Immature natural killer cell (primary cell): ENCODE data around the gene UGT3A1. TPM values are rescaled to one million over a fixed set of nuclear protein-coding genes. Genes with fewer than 3 reads are reported as not detected.
"Not testable (repeated sequence)": the region's sequence is repeated elsewhere in the genome, so short reads cannot be mapped to it uniquely, and the experiment has no call there.

Experiments used
- DNase-seq, 3 donors: peaks; one replicate each; pipeline ENCODE4 v3.0.0; 2022; ENCODE audit warnings: mixed read lengths in 1 of 3
- H3K27ac Mint-ChIP-seq, 6 donors: one replicate each; pipeline ENCODE4 v1.8.0; 2020; ENCODE audit warnings: mixed read lengths in 6 of 6, mild to moderate bottlenecking in 5 of 6, inconsistent platforms in 4 of 6, moderate library complexity in 3 of 6
- H3K27me3 Mint-ChIP-seq, 3 donors: one replicate each; pipeline ENCODE4 v1.8.0; 2020 to 2021; ENCODE audit warnings: low read depth in 3 of 3, mild to moderate bottlenecking in 3 of 3, mixed read lengths in 3 of 3, moderate library complexity in 3 of 3, inconsistent platforms in 1 of 3
- H3K36me3 Mint-ChIP-seq, 3 donors: one replicate each; pipeline ENCODE4 v1.8.0; 2020; ENCODE audit warnings: mixed read lengths in 3 of 3, inconsistent platforms in 2 of 3, mild to moderate bottlenecking in 2 of 3
- H3K4me1 Mint-ChIP-seq, 2 donors: one replicate each; pipeline ENCODE4 v1.8.0; 2020; ENCODE audit warnings: inconsistent platforms in 2 of 2, mild to moderate bottlenecking in 2 of 2, mixed read lengths in 2 of 2, moderate library complexity in 1 of 2
- H3K4me3 Mint-ChIP-seq, 5 donors: one replicate each; pipeline ENCODE4 v1.8.0; 2020; ENCODE audit warnings: mild to moderate bottlenecking in 5 of 5, mixed read lengths in 5 of 5, inconsistent platforms in 3 of 5, moderate library complexity in 3 of 5
- H3K9me3 Mint-ChIP-seq, 6 donors: one replicate each; pipeline ENCODE4 v1.8.0; 2020; ENCODE audit warnings: mild to moderate bottlenecking in 6 of 6, mixed read lengths in 6 of 6, inconsistent platforms in 4 of 6, moderate library complexity in 3 of 6
- polyA plus RNA-seq, 3 donors: library from polyadenylated mRNA; unstranded; fragments of 300-500 nt; fragmentation: Illumina TruSeq; gene quantifications; one replicate each; pipeline ENCODE4 v1.2.3, GENCODE V29; 2021

The UGT3A1 gene, protein sequence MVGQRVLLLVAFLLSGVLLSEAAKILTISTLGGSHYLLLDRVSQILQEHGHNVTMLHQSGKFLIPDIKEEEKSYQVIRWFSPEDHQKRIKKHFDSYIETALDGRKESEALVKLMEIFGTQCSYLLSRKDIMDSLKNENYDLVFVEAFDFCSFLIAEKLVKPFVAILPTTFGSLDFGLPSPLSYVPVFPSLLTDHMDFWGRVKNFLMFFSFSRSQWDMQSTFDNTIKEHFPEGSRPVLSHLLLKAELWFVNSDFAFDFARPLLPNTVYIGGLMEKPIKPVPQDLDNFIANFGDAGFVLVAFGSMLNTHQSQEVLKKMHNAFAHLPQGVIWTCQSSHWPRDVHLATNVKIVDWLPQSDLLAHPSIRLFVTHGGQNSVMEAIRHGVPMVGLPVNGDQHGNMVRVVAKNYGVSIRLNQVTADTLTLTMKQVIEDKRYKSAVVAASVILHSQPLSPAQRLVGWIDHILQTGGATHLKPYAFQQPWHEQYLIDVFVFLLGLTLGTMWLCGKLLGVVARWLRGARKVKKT
- not detected for polyA plus RNA-seq

DNA sequence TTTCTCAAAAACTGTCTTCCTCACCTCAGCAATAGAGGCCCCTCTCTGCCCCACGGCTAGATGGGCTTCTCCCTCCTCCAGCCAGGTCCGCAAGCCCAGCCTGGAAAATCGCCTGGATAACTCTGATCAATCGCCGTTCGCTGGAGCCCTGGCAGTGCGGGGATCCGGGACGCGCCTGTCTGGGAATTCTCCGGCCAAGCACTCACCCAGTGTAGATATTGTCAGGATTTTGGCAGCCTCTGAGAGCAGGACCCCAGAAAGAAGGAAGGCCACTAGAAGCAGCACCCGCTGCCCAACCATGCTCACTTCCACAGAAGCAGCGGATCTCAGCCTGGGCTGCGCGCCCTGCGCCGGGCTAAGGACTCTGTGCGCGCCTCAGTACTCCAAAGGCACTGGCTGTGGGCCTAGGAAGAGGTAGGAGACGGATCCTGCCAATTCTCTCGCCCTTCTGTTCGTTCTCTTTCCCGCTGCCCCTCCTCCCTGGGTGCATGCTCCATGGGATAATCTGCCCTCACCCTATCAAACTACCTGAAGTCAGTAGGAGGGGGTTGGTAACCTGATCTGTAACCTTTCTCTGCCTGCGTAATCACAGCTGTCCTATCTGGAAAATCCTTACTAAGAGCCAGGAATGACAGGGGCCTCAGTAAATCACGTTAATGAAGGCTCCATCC lies at the start of gene UGT3A1:
Gene UGT3A1 (minus strand): TSS at position 450 of the 671 bp plus-strand sequence. CDS start 150 bp downstream, at position 300.
- no peaks in the 10 kb centered on the region for H3K4me1 Mint-ChIP-seq
- DNase-seq = no peak
- H3K9me3 Mint-ChIP-seq = no peaks in the 10 kb centered on the region
- no peak within 1 kb of the TSS for H3K4me3 Mint-ChIP-seq
- H3K36me3 Mint-ChIP-seq = no peaks in the 10 kb centered on the region
- no peak within 1 kb of the TSS for H3K27ac Mint-ChIP-seq
- H3K27me3 Mint-ChIP-seq = peaks cover 2 to 9% (median 6%) of the 10 kb centered on the region in 3 donors

DNA sequence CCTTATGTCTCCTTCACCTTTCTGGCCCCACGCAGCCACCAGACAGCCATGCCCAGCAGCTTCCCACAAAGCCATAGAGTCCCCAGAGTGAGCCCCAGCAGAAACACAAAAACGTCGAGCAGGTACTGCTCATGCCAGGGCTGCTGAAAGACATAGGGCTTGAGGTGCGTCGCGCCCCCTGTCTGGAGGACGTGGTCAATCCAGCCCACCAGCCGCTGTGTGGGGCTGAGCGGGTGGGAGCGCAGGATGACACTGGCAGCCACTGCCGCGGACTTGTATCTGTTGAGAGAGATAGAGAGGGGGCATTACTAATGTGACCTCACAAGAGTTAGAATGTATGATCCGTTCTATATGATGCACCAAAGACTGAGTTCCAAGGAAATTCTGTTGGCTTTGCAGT lies 44.5 kb upstream of the UGT3A1 start:
- H3K4me1 Mint-ChIP-seq = no peaks in the 10 kb centered on the region
- peaks cover 0 to 5% (median 1%) of the 10 kb centered on the region in 3 donors for H3K27me3 Mint-ChIP-seq
- H3K9me3 Mint-ChIP-seq = peaks cover 0 to 7% (median 0%) of the 10 kb centered on the region in 6 donors
- no peak overlapping the region for H3K27ac Mint-ChIP-seq
- no peak overlapping the region for H3K4me3 Mint-ChIP-seq
- DNase-seq = no peak
- no peaks in the 10 kb centered on the region for H3K36me3 Mint-ChIP-seq

DNA sequence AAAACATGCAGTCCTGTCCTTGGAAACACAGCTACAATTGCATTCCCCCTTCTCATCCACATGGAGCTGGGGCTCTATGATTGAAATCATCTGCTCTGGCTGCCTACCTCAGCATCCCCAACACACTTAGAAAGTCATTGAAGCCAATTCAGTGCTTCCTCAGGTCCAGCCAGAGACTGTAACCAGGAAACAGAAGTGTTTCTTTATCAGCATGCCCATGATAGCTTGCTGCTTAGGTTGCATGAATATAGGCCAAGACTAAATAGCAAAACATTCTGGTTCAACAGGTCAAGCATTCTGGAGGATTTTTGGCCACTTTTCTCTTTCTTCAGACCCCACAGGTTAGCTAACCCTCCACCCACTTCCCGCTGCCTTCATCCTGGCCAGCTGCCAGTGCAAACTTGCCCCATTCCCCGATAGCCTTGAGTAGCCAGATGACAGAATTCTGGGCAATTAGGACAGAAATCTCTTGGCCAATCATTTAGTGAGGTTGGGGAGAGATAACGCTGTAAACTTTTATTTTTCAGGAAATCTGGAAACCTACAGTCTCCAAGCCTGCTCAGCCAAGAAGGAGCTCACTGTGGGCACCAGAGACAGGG lies 43.4 kb upstream of the UGT3A1 start:
- not testable (repeated sequence) for H3K9me3 Mint-ChIP-seq, DNase-seq, H3K36me3 Mint-ChIP-seq, H3K4me1 Mint-ChIP-seq, H3K27me3 Mint-ChIP-seq, H3K27ac Mint-ChIP-seq, H3K4me3 Mint-ChIP-seq

DNA sequence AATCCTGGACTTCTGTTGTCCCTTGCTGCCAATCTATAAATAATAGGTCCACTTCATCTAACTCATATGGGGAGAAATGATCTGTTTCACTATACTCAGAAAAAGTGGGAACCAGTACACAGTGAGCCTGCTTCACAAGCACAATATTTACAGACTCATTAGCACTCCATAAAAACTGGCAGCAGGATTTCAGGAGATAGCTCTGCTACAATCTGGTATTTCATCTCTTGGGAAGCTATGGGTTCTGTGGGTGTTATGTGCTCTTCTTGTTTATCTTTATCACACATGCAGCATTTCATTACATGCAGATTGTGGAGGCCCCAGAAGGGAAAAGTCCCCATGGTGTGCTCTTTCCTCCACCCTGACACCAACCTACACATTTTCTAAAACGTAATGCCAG lies 42.3 kb upstream of the UGT3A1 start:
- Mint-ChIP-seq H3K27ac (no peak overlapping the region), H3K27me3 (peaks cover 0 to 6% (median 0%) of the 10 kb centered on the region in 3 donors), H3K36me3 (no peaks in the 10 kb centered on the region), H3K9me3 (peaks cover 0 to 1% (median 0%) of the 10 kb centered on the region in 6 donors), H3K4me1 (no peaks in the 10 kb centered on the region), H3K4me3 (no peak overlapping the region)
- DNase-seq = no peak

DNA sequence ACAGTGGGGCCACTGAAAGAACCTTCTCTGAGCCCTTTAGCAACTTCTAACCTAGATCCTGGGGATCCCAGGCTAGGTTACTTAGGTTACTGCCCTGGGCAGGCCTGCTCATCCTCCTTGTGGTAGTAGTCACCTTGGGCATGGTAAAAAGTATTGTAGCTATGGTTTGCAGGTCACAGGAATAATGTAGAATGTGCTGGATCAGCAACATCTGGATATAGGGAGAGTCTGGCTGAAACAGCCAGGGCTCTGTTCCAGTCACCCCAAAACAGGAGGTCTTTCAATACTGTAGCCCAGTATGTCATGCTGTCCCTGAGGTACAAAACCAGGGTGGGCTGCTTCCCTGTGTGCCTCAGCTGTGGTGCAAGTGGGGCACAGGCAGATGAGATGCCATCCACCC lies 41.9 kb upstream of the UGT3A1 start:
- Mint-ChIP-seq H3K4me3 (no peak overlapping the region), H3K36me3 (peaks cover 0 to 3% (median 0%) of the 10 kb centered on the region in 3 donors), H3K9me3 (peaks cover 0 to 1% (median 0%) of the 10 kb centered on the region in 6 donors), H3K27me3 (peaks cover 0 to 4% (median 0%) of the 10 kb centered on the region in 3 donors), H3K27ac (no peak overlapping the region), H3K4me1 (no peaks in the 10 kb centered on the region)
- no peak for DNase-seq

DNA sequence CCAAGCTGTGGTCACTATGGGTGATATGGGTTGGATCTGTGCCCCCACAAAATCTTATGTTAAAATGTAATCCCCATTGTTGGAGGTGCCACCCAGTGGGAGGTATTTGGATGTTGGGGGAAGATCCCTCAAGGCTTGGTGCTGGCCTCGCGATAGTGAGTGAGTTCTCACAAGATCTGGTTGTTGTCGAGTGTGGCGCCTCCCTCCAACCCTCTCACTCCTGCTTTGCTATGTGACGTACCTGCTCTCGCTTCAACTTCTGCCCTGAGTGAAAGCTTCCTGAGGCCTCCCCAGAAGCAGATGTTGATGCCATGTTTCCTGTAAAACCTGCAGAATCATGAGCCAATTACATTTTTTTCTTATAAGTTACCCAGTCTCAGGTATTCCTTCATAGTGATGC lies 40.0 kb upstream of the UGT3A1 start:
- Mint-ChIP-seq H3K4me3 (no peak overlapping the region), H3K27ac (no peak overlapping the region), H3K36me3 (peaks cover 0 to 3% (median 0%) of the 10 kb centered on the region in 3 donors), H3K4me1 (no peaks in the 10 kb centered on the region), H3K27me3 (peaks cover 0 to 4% (median 0%) of the 10 kb centered on the region in 3 donors), H3K9me3 (peaks cover 0 to 7% (median 0%) of the 10 kb centered on the region in 6 donors)
- no peak for DNase-seq

DNA sequence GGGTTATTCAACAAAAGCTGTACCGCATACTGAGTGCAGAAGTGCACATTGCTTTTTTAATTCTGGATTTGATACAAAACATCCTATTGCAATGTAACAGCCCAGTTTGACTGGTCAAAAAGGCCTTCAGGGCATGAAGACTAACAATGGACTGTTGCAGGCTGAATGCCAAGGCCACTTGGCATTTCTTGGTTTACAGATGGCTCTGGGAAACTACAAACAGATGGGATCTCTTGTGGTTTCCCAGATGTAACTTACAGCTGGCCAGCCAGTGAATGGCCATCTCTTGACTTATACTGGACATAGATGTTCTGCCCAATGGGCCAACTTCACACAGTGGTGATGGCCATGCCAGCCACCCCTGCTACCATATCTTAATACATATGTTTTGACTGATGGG lies 38.7 kb upstream of the UGT3A1 start:
- Mint-ChIP-seq H3K4me1 (no peaks in the 10 kb centered on the region), H3K4me3 (no peak overlapping the region), H3K9me3 (peaks cover 0 to 7% (median 0%) of the 10 kb centered on the region in 6 donors), H3K27ac (no peak overlapping the region), H3K36me3 (peaks cover 0 to 3% (median 0%) of the 10 kb centered on the region in 3 donors), H3K27me3 (peaks cover 0 to 3% (median 2%) of the 10 kb centered on the region in 3 donors)
- DNase-seq = no peak

DNA sequence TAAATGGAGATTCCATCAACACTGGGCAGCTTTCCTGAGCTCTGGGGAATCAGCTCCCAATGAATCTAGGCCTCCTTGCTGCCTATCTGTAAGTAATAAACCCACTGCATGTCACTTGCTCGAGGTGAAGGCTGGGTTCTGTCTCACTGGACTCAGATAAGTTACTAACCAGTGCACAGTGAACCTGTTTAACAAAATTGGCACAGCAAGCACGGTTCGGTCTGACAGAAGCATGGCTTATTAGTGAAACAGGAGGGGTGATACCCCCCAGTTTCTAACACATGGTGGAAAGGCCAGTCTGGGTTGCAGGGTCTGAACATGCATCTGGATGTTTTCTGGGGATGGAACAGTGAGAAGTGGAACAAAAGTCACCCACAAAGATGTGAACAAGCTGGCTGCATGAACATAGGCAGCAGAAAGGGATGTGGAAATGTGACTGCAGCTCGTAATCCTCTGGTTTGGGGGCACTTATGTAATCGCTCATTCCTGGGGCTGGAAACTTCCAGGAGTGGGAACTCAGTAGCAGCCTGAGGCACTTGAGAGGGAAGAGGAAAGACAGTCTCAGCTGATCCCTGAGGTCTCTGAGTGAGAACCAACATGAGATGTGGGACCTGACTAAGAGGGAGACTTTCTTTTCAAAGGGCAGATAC lies 37.8 kb upstream of the UGT3A1 start:
- no peak overlapping the region for H3K27ac Mint-ChIP-seq
- DNase-seq = no peak
- H3K27me3 Mint-ChIP-seq = peaks cover under 1 to 3% (median 2%) of the 10 kb centered on the region in 3 donors
- peaks cover 0 to 3% (median 0%) of the 10 kb centered on the region in 3 donors for H3K36me3 Mint-ChIP-seq
- peaks cover 0 to 9% (median 2%) of the 10 kb centered on the region in 6 donors for H3K9me3 Mint-ChIP-seq
- H3K4me1 Mint-ChIP-seq = no peaks in the 10 kb centered on the region
- H3K4me3 Mint-ChIP-seq = no peak overlapping the region

DNA sequence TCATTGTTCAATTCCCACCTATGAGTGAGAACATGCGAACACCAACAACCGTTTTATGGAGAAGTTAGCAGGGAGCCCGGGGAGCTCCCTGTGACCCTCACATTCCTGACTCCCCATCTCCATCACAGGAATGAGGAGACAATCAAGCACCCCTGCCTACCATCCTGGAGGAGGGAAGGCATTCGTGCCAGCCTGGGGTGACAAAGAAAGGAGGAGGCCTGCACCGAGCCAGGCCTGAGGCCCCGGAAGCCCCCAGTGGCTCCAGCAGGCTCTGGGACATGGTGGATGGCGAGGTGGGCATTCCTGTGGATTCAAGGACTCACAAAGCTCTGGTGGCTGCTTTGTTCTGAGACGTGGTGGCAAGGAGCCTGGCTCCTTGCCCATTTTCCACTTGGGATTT lies 36.5 kb upstream of the UGT3A1 start:
- Mint-ChIP-seq H3K36me3 (peaks cover 0 to 3% (median 0%) of the 10 kb centered on the region in 3 donors), H3K27ac (no peak overlapping the region), H3K4me1 (no peaks in the 10 kb centered on the region), H3K9me3 (peaks cover 0 to 14% (median 2%) of the 10 kb centered on the region in 6 donors), H3K27me3 (peaks cover 2 to 3% (median 2%) of the 10 kb centered on the region in 3 donors), H3K4me3 (no peak overlapping the region)
- no peak for DNase-seq

DNA sequence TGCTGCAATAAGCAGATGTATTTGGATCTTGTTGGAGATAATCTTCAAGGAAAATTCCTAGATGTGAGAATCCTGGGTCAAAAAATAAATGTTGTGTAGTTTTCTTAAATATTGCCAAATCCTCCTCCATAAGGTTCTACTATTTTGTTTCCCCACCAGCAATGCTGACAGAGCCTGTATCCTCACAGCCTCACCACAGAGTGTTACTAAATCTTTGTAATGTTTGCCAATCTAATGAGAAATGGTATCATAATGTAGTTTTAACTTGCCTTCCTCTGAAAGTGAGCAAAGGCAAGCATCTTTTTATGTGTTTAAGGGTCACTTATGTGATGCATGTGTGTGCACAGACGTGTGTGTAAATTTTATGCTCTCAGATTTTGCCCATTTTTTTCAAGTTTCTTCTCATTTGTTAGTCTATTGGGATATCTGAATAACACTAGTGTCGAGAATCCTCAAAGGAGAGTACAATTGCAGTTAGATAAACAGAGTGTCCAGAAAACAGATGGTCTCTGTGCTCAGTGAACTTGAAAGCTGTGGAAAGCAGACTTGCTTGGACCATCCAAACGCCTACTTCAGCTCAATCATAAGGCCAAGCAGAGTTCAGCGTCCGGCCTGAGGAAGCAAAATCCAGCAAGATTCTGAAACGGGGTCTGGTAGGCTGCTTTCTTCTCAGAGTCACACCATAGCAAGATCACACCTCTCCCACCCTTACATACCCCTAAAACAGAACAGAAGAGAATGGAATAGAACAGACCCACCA lies 35.7 kb upstream of the UGT3A1 start:
- Mint-ChIP-seq H3K4me3 (no peak overlapping the region), H3K9me3 (peaks cover 0 to 14% (median 2%) of the 10 kb centered on the region in 6 donors), H3K27me3 (peaks cover 2 to 3% (median 2%) of the 10 kb centered on the region in 3 donors), H3K36me3 (peaks cover 0 to 3% (median 0%) of the 10 kb centered on the region in 3 donors), H3K4me1 (no peaks in the 10 kb centered on the region), H3K27ac (no peak overlapping the region)
- DNase-seq = no peak

DNA sequence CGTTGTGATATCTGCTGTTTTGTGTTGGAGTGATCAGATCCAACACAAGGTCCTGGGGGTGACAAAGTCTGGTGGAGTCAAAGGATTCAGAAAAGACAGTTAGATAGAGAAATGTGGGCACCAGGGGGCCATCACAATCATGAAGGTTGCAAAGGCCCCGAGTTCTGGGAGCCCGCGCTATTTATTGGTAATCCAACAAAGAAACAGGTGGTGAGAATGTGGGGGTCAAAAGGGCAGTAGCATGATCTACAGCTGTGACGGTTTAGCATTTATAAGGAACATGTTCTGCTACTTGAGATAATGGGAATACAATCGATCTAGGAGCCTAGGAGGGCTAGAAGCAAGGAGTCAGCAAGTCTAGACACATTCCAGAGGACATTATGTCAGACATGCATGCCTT lies 31.1 kb upstream of the UGT3A1 start:
- H3K27ac Mint-ChIP-seq, H3K36me3 Mint-ChIP-seq, DNase-seq, H3K4me1 Mint-ChIP-seq, H3K4me3 Mint-ChIP-seq, H3K27me3 Mint-ChIP-seq: not testable (repeated sequence)
- peaks cover 0 to 14% (median 2%) of the 10 kb centered on the region in 6 donors for H3K9me3 Mint-ChIP-seq

DNA sequence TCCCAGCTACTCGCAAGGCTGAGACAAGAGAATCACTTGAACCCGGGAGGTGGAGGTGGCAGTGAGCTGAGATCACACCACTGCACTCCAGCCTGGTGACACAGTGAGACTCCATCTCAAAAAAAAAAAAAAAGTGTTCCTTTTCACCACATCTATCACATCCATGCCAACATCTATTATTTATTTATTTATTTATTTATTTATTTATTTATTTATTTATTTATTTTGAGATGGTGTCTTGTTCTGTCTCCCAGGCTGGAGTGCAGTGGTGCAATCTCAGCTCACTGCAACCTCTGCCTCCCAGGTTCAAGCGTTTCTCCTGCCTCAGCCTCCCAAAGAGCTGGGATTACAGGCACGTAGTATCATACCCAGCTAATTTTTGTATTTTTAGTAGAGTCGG lies 28.4 kb upstream of the UGT3A1 start:
- H3K4me1 Mint-ChIP-seq, H3K4me3 Mint-ChIP-seq, H3K36me3 Mint-ChIP-seq, H3K27me3 Mint-ChIP-seq, DNase-seq, H3K27ac Mint-ChIP-seq: not testable (repeated sequence)
- H3K9me3 Mint-ChIP-seq = peaks cover 4 to 29% (median 13%) of the 10 kb centered on the region in 6 donors

DNA sequence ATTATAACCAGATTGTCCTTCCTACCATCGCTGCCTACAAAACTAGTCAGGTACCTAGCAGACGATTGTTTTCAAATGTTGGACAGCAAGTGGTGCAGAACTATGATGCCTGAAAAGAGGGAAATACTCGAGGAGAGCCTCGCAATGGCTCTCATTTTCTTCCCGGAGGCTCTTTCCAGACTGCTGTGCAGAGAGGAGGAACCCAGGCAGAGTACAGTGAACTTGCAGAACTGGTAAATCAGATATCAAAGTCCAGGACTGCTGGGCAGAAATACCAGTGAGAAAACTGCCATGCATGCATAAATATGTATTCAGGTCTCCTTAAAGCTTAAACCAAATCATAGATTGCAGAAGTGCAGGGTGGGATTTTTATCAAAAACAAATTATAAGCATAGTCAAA lies 26.4 kb upstream of the UGT3A1 start:
- peaks cover 0 to 6% (median 2%) of the 10 kb centered on the region in 3 donors for H3K27me3 Mint-ChIP-seq
- peaks cover 5 to 42% (median 16%) of the 10 kb centered on the region in 6 donors for H3K9me3 Mint-ChIP-seq
- DNase-seq = no peak
- no peak overlapping the region for H3K27ac Mint-ChIP-seq
- H3K4me3 Mint-ChIP-seq = no peak overlapping the region
- H3K36me3 Mint-ChIP-seq = peaks cover 0 to 4% (median 0%) of the 10 kb centered on the region in 3 donors
- no peaks in the 10 kb centered on the region for H3K4me1 Mint-ChIP-seq
